Muscle of leg (tissue), 11 donors: Measurements from ENCODE around the gene CRABP2. TPM values are rescaled to one million over a fixed set of nuclear protein-coding genes. Genes with fewer than 3 reads are reported as not detected.
A peak's percentile ranks its signal among the peaks of the same experiment; 100 is the strongest.

ENCODE experiments used
- DNase-seq: peaks from one replicate; pipeline ENCODE4 v3.0.0; 2013
- H3K27ac ChIP-seq: one replicate; pipeline ENCODE4 v1.5.1; 2013; ENCODE audit warnings: mild to moderate bottlenecking, low read length, control low read depth
- H3K27me3 ChIP-seq: one replicate; pipeline ENCODE4 v1.6.1; 2013; ENCODE audit warnings: low read length; ENCODE audit not compliant: control insufficient read depth, insufficient read depth
- H3K36me3 ChIP-seq: one replicate; pipeline ENCODE4 v1.6.1; 2013; ENCODE audit warnings: low read length; ENCODE audit not compliant: control insufficient read depth, insufficient read depth
- H3K4me1 ChIP-seq: one replicate; pipeline ENCODE4 v1.6.1; 2013; ENCODE audit warnings: low read length; ENCODE audit not compliant: control insufficient read depth, insufficient read depth
- H3K4me3 ChIP-seq: one replicate; pipeline ENCODE4 v1.5.1; 2013; ENCODE audit warnings: low read length, control low read depth
- H3K9me3 ChIP-seq: replicated peaks from 2 replicates; pipeline ENCODE4 v1.6.1; 2013; ENCODE audit warnings: low read depth, low read length; ENCODE audit not compliant: control insufficient read depth
- WGBS: methylation state at CpG from one replicate; pipeline ENCODE4 v1.1.5; 2013; ENCODE audit warnings: missing lambda C conversion rate; ENCODE audit not compliant: insufficient coverage; 5-methylcytosine and 5-hydroxymethylcytosine counted together
- polyA plus RNA-seq, 8 donors: library from polyadenylated mRNA; unstranded; fragments of 120-200 nt; gene quantifications; one replicate each; pipeline versions ENCODE4 v1.2.1 to v1.2.3, GENCODE V29; 2013; ENCODE audit warnings: inconsistent platforms in 1 of 8, low replicate concordance in 1 of 8; ENCODE audit not compliant: insufficient read length in 8 of 8, insufficient read depth in 1 of 8
- total RNA-seq: library from RNA; stranded (reverse); fragments of 120-200 nt; gene quantifications from one replicate; pipeline ENCODE4 v1.2.4, GENCODE V29; 2013

CRABP2 gene
- total and polyA plus RNA-seq, 9 donors, result 209 to 376 (median 268) TPM

GRCh38 chr1:156692925-156693847, 12.2 kb downstream of the CRABP2 start:
- Histone ChIP-seq H3K4me3 (no peak overlapping the region), H3K4me1 (peaks cover 58% of the 10 kb centered on the region), H3K27ac (peak overlapping the region; percentile 55), H3K36me3 (peaks cover 4% of the 10 kb centered on the region), H3K27me3 (peaks cover 27% of the 10 kb centered on the region), H3K9me3 (no peaks in the 10 kb centered on the region)
- 23% methylated on average over 7 of the region's 16 CpGs for WGBS
- peak; percentile 62 for DNase-seq

- Histone ChIP-seq H3K27me3 (peaks cover 27% of the 10 kb centered on the region), H3K36me3 (no peaks in the 10 kb centered on the region), H3K27ac (peak overlapping the region; percentile 84), H3K4me3 (no peak overlapping the region), H3K4me1 (peaks cover 58% of the 10 kb centered on the region), H3K9me3 (no peaks in the 10 kb centered on the region)
- DNase-seq, result no peak
- 10% methylated on average over 10 of the region's 13 CpGs for WGBS
Measured at GRCh38 chr1:156692441-156692924, 12.9 kb downstream of the CRABP2 start.

- H3K9me3 ChIP-seq, result no peaks in the 10 kb centered on the region
- no peak overlapping the region for H3K4me3 ChIP-seq
- peaks cover 58% of the 10 kb centered on the region for H3K4me1 ChIP-seq
- DNase-seq, result peak; percentile 56
- WGBS, result 12% methylated on average over 15 of the region's 20 CpGs
- no peaks in the 10 kb centered on the region for H3K36me3 ChIP-seq
- peaks cover 27% of the 10 kb centered on the region for H3K27me3 ChIP-seq
- peak overlapping the region; percentile 84 for H3K27ac ChIP-seq
Measured at GRCh38 chr1:156691665-156692440, 13.5 kb downstream of the CRABP2 start.

- 64% methylated on average over 2 of the region's 10 CpGs for WGBS
- Histone ChIP-seq H3K27ac (peak overlapping the region; percentile 84), H3K4me1 (peaks cover 58% of the 10 kb centered on the region), H3K36me3 (no peaks in the 10 kb centered on the region), H3K27me3 (peaks cover 27% of the 10 kb centered on the region), H3K4me3 (no peak overlapping the region), H3K9me3 (no peaks in the 10 kb centered on the region)
- DNase-seq, result no peak
Measured at GRCh38 chr1:156691191-156691590, 14.2 kb downstream of the CRABP2 start.

GRCh38 chr1:156690675-156691036, 14.7 kb downstream of the CRABP2 start:
- peak; percentile 34 for DNase-seq
- no peaks in the 10 kb centered on the region for H3K36me3 ChIP-seq
- H3K27me3 ChIP-seq, result peaks cover 27% of the 10 kb centered on the region
- H3K4me3 ChIP-seq, result no peak overlapping the region
- H3K27ac ChIP-seq, result peak overlapping the region; percentile 84
- 33% methylated on average over 8 of the region's 8 CpGs for WGBS
- peaks cover 58% of the 10 kb centered on the region for H3K4me1 ChIP-seq
- H3K9me3 ChIP-seq, result no peaks in the 10 kb centered on the region

- Histone ChIP-seq H3K27ac (peak overlapping the region; percentile 84), H3K4me3 (peak overlapping the region; percentile 2), H3K9me3 (no peaks in the 10 kb centered on the region), H3K4me1 (peaks cover 58% of the 10 kb centered on the region), H3K36me3 (no peaks in the 10 kb centered on the region), H3K27me3 (peaks cover 31% of the 10 kb centered on the region)
- WGBS, result 17% methylated on average over 9 of the region's 10 CpGs
- no peak for DNase-seq
Measured at GRCh38 chr1:156689953-156690674, 15.3 kb downstream of the CRABP2 start.

- Histone ChIP-seq H3K27me3 (peaks cover 37% of the 10 kb centered on the region), H3K4me3 (peak overlapping the region; percentile 16), H3K27ac (peak overlapping the region; percentile 84), H3K9me3 (no peaks in the 10 kb centered on the region), H3K4me1 (peaks cover 53% of the 10 kb centered on the region), H3K36me3 (no peaks in the 10 kb centered on the region)
- peak; percentile 90 for DNase-seq
- WGBS, result under 1% methylated on average over 20 of the region's 23 CpGs
Measured at GRCh38 chr1:156689035-156689952, 16.1 kb downstream of the CRABP2 start.

GRCh38 chr1:156684227-156684782, 21.1 kb downstream of the CRABP2 start:
- Histone ChIP-seq H3K9me3 (no peaks in the 10 kb centered on the region), H3K4me3 (no peak overlapping the region), H3K4me1 (peaks cover 5% of the 10 kb centered on the region), H3K27me3 (peaks cover 29% of the 10 kb centered on the region), H3K36me3 (no peaks in the 10 kb centered on the region), H3K27ac (no peak overlapping the region)
- no peak for DNase-seq
- 94% methylated on average over 4 of the region's 5 CpGs for WGBS
